GM19351 (cell line): Measurements from ENCODE around the gene TECPR1.

Experiments
- ATAC-seq: cut with Tn5 transposase; IDR thresholded peaks from one replicate; pipeline ENCODE4 v1.9.1; 2021; ENCODE audit warnings: mild to moderate bottlenecking, moderate library complexity; ENCODE audit not compliant: unreplicated experiment

Gene TECPR1

DNA sequence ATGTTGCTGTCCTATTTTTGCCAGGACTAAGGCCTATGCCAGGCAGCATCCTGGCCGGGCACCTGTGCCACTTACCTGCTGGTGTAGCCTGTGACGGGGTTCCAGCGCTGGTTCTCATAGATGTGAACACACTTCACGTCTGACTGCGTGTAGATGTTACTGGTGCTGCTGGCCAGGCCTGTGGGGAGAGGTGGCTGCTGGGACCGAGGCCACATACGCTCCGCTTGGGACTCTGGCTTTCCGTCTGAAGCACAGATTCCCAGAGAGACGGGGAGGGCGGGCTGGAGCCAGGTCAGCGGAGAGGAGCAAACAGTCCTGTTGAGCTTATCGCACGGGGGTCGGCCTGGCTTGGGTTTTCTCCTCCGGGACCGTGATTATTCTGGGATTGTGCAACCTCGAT is 24.1 kb downstream of the TECPR1 start:
- no peak for ATAC-seq

DNA sequence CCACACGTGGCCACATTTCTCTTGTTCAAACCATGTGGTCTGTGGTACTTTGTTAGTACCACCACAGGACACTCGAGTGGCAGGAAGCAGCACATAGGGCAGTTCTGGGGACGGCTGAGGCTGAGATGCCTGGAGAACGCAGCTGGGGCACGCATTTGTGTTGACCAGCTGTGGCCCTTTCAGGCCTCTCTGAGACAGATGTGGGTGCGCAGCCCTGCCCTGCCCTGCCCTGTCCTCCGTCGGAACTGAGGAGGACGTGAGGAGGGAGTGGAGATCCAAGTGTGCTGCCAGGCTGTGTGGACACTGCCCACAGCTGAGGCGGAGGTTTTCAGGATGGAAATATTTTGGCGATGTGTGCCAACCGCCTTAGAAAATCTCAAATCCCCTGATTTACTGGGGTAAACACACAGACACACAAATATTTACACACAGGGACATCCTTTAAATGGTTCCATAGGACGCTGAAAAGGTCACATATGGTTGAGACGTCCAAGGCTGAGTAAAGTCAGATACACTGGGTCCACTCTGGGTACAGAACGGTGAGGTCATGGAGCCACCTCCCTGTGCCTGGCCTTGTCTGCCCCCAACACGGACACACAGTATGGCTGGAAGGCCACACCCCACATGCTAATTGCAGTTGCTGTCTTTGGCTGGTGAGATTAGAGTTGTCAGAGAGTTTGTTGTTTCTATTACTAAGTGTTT is 26.0 kb downstream of the TECPR1 start:
- no peak for ATAC-seq

GRCh38 chr7:98224701-98225181 is 27.3 kb downstream of the TECPR1 start:
- ATAC-seq = no peak

- ATAC-seq = no peak
Measured at GRCh38 chr7:98223898-98224700, 27.9 kb downstream of the TECPR1 start.

- no peak for ATAC-seq
Measured at GRCh38 chr7:98223351-98223897, 28.6 kb downstream of the TECPR1 start.

GRCh38 chr7:98222533-98223195 is 29.4 kb downstream of the TECPR1 start:
- no peak for ATAC-seq

DNA sequence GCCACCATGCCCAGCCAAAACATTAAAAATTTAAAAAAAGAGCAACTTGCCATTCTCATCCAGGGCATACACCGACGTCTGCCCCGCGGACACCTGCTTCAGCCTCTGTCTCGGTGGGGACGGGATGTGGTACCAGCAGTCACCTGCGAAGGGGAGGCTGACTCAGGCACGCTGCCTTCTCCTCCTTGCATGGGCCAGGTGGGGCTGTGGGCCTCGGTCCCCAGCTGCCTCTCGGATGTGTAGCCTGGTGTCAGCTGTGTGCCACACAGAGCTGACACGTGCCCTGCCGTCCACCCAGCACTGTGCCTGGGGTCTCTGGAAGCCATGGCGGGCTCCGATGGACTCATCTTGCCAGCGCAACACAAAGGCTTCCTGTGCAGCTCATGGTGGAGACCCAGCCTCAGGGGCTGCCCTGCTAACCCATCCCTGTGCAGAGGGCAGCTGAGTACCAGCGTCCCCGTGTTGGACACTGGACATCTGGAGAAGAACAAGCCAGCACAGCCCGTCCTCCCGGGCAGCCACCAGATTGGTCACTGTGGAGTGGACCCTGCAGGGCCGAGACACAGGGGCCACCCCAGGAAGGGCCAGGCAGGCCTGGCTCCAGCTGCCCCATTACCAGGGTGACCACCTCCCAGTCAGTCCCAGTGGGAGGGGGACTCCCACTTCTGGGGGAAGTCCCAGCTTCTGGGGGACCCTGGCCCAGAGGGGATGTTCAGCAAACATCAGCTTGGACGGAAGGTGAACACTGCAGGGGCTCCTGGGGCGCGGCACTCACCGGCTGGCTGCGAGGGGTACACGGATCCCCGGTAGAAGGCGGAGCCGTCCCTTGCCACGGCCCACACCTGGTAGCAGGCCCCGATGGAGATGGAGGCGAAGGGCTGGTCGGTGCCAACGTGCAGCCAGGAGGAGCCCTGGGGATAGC is 30.2 kb downstream of the TECPR1 start:
- no peak for ATAC-seq

DNA sequence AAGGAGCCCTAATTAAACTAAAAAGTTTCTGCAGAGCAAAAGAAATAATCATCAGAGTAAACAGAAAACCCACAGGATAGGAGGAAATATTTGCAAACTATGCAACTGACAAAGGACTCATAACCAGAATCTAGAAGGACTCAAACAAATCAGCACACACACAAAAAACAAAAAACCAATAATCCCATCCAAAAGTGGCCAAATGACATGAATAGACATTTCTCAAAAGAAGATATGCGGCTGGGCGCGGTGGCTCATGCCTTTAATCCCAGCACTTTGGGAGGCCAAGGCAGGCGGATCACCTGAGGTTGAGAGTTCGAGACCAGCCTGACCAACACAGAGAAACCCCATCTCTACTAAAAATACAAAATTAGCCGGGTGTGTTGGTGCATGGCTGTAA is 32.6 kb downstream of the TECPR1 start:
- ATAC-seq = peak; percentile 35

- no peak for ATAC-seq
Measured at GRCh38 chr7:98217623-98218582, 34.1 kb downstream of the TECPR1 start.

GRCh38 chr7:98216941-98217622 is 35.0 kb downstream of the TECPR1 start:
- no peak for ATAC-seq

DNA sequence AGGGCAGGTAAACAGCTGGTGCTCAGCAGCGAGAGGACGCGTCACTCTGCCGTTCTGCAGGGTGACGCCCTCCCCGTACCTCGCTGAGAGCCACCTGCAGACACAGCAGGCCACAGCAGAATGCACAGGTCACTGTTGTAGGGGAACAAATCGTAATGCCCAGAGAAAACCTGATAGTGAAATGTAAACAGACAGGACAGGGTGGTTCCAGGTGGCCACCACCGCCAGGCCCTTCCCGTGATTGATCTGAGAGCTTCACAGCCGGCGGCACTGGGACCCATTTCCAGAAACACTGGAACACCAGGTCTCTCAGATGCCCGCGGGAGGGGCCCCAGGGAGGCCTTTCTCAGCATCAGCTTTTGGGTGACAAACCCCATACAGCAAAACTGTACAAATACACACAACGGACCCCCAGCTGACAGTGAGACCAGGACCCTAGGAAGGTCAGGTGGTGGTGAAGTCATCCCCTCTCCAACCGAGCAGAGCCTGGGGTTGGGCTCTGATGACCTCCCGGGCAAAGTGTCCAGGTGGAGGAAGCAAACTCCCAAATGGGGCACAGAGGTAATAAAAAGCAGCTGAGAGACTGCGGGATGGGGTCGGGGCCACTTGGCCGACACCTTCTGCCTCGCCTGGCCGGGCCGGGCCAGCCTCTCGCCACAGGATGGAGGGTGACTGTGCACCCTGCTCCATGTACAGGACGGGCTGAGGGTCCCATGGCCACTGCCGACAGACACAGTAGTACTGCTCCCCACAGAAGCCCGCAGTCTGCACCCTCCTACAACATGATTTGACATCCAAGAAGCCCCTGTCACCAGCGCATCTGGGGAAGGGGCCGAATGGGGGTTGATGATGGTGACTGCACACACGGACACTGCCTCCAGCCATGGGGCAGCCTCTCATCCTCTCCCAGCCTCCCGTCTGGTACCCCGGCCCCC is 36.2 kb downstream of the TECPR1 start:
- ATAC-seq = no peak

DNA sequence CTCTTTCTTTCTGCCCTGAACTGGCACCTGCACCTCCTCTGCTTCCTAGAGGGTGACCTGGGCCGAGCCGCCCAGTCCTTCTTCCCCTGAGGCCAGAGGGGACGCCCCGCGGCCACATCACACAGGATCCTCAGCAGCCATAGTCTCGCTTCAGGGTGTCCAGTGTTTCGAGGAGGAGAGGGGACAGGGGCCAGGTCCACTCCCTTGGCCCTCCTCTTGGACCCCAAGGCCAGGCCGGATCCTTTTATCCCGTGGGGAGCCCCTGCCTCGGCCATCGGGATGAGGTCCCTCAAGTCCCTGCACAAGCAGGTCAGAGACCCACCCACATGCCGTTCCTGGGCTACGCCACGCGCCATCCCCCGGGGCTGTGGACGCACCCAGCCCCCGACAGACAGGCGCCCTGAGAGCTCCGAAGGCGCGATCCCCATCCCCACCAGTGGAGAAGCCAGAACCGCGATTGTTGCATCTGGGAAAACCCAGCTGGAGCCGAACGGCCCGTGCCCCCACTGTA is 37.2 kb downstream of the TECPR1 start:
- no peak for ATAC-seq

DNA sequence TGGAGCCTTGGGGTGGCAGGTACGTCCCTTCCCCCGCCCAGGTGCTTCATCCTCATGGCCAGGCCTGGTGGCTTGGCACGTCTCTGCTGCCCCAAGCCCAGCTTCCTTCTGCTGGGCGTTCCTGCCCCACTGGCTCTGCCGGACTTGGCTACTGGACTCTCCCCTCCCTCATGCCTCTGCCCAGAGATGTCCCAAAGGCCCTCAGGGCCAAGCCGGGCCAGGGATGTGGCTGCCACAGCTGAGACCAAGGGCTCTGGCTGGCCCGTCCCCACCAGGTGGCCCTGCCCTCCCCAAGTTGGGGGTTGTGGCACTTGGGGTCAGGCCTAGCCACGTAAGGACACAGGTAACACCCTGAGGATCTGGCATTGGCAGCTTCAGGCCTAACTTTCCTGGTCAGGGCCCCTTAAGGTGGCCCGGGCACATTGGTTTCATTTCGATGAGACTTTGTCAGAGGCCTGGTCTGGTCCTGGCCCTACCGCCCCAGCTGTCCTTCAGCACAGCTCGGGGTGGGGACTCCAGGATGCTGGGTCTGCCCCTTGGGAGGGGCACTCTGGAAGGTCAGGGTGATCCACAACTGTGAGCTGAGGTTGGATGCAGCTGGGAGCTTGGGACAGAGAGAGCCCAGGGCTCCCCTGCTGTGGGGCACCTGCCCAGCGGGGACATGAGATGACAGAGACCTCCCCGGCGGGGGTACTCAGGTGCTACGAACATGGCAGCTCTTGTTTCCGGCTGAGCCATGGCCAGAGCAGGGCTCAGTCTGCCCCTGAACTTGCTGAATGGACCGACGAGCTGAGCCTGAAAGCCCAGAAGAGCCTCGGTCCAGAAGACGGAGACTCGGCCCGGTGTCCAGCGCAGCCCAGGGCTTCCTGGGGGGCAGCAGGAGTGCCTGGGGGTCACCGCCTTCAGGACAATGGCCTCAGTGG is 37.9 kb downstream of the TECPR1 start:
- no peak for ATAC-seq

- no peak for ATAC-seq
Measured at GRCh38 chr7:98213296-98213887, 38.6 kb downstream of the TECPR1 start.

DNA sequence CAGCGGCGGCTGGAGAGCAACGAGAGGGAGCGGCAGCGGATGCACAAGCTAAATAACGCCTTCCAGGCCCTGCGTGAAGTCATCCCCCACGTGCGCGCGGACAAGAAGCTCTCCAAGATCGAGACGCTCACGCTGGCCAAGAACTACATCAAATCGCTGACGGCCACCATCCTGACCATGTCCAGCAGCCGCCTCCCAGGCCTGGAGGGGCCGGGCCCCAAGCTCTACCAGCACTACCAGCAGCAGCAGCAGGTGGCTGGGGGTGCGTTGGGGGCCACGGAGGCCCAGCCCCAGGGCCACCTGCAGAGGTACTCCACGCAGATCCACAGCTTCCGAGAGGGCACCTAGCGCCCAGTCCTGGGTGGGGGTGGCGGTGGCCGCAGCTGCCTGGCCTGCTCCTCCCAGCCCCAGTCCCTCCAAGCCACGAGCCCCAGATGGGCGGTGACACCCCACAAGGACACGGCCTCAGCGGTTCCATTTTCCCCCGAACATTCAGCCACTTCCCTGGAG is 39.4 kb downstream of the TECPR1 start:
- no peak for ATAC-seq
